ENCODE measurements around the gene PKMYT1. TPM values are rescaled to one million over a fixed set of nuclear protein-coding genes. Genes with fewer than 3 reads are reported as not detected.
"Not testable (repeated sequence)": the region's sequence is repeated elsewhere in the genome, so short reads cannot be mapped to it uniquely, and the experiment has no call there.

PKMYT1 gene
- total RNA-seq, 2 experiments from 2014 or later = 118 to 124 TPM

GRCh38 chr16:2943716-2944115, 36.5 kb downstream of the PKMYT1 start:
- POLR2A ChIA-PET, H3K4me3 Mint-ChIP-seq, H3K27ac Mint-ChIP-seq, H3K27me3 Mint-ChIP-seq, H3K4me1 Mint-ChIP-seq, H3K9me3 Mint-ChIP-seq, DNase-seq: not testable (repeated sequence)
- H3K36me3 Mint-ChIP-seq (ENCODE audit: low read depth) = peaks cover 21% of the 10 kb centered on the region
- CTCF ChIA-PET = interaction anchor here (1.6 kb wide), 1 partner anchor 17 kb away, joined by 5 read pairs; no protein-coding TSS in a partner anchor

- Mint-ChIP-seq H3K4me3 (no peak overlapping the region), H3K36me3 (ENCODE audit: low read depth) (peaks cover 24% of the 10 kb centered on the region), H3K9me3 (no peaks in the 10 kb centered on the region), H3K27me3 (no peaks in the 10 kb centered on the region), H3K4me1 (no peaks in the 10 kb centered on the region), H3K27ac (no peak overlapping the region)
- no peak for DNase-seq
- ChIA-PET CTCF (interaction anchor here (0.6 to 0.7 kb wide), 3 partner anchors 20 to 1591 kb away, joined by 3 read pairs; no protein-coding TSS in a partner anchor), POLR2A (interaction anchor here (0.8 kb wide), 1 partner anchor 20 kb away, joined by 3 read pairs; no protein-coding TSS in a partner anchor)
Observed at GRCh38 chr16:2942045-2942444, 38.2 kb downstream of the PKMYT1 start.

GRCh38 chr16:2939968-2940367, 40.3 kb downstream of the PKMYT1 start:
- no peak for DNase-seq
- no peaks in the 10 kb centered on the region for H3K9me3 Mint-ChIP-seq
- no peak overlapping the region for H3K4me3 Mint-ChIP-seq
- peaks cover 28% of the 10 kb centered on the region for H3K36me3 Mint-ChIP-seq (ENCODE audit: low read depth)
- H3K27me3 Mint-ChIP-seq = no peaks in the 10 kb centered on the region
- no peaks in the 10 kb centered on the region for H3K4me1 Mint-ChIP-seq
- ChIA-PET CTCF (interaction anchor here (1.1 to 2.0 kb wide), 2 partner anchors 13 to 71 kb away, joined by 4 to 8 read pairs; no protein-coding TSS in a partner anchor), POLR2A (no interaction called here)
- H3K27ac Mint-ChIP-seq = no peak overlapping the region

GRCh38 chr16:2938206-2938605, 42.0 kb downstream of the PKMYT1 start:
- Mint-ChIP-seq H3K4me1 (no peaks in the 10 kb centered on the region), H3K4me3 (no peak overlapping the region), H3K36me3 (ENCODE audit: low read depth) (peaks cover 28% of the 10 kb centered on the region), H3K27ac (no peak overlapping the region), H3K9me3 (no peaks in the 10 kb centered on the region), H3K27me3 (no peaks in the 10 kb centered on the region)
- ChIA-PET CTCF (interaction anchor here (1.6 kb wide), 1 partner anchor 11 kb away, joined by 5 read pairs; no protein-coding TSS in a partner anchor), POLR2A (no interaction called here)
- no peak for DNase-seq

- Mint-ChIP-seq H3K27ac (no peak overlapping the region), H3K4me3 (no peak overlapping the region), H3K36me3 (ENCODE audit: low read depth) (peaks cover 22% of the 10 kb centered on the region), H3K27me3 (no peaks in the 10 kb centered on the region), H3K9me3 (no peaks in the 10 kb centered on the region), H3K4me1 (no peaks in the 10 kb centered on the region)
- ChIA-PET CTCF (interaction anchor here (1.6 kb wide), 1 partner anchor 10 kb away, joined by 5 read pairs; no protein-coding TSS in a partner anchor), POLR2A (no interaction called here)
- DNase-seq = no peak
Observed at GRCh38 chr16:2937170-2937569, 43.1 kb downstream of the PKMYT1 start.

- Mint-ChIP-seq H3K27ac (no peak overlapping the region), H3K27me3 (no peaks in the 10 kb centered on the region), H3K4me1 (no peaks in the 10 kb centered on the region), H3K9me3 (no peaks in the 10 kb centered on the region), H3K36me3 (ENCODE audit: low read depth) (peaks cover 21% of the 10 kb centered on the region), H3K4me3 (no peak overlapping the region)
- CTCF ChIA-PET = no interaction called here
- DNase-seq = no peak
- POLR2A ChIA-PET = no interaction called here
Observed at GRCh38 chr16:2936436-2937011, 43.7 kb downstream of the PKMYT1 start.

GRCh38 chr16:2934450-2934849, 45.8 kb downstream of the PKMYT1 start:
- Mint-ChIP-seq H3K9me3 (no peaks in the 10 kb centered on the region), H3K27ac (no peak overlapping the region), H3K4me3 (no peak overlapping the region), H3K27me3 (no peaks in the 10 kb centered on the region), H3K4me1 (no peaks in the 10 kb centered on the region), H3K36me3 (ENCODE audit: low read depth) (peaks cover 18% of the 10 kb centered on the region)
- DNase-seq = no peak
- CTCF ChIA-PET = no interaction called here
- POLR2A ChIA-PET = no interaction called here

GRCh38 chr16:2933701-2934100, 46.5 kb downstream of the PKMYT1 start:
- Mint-ChIP-seq H3K9me3 (no peaks in the 10 kb centered on the region), H3K4me1 (no peaks in the 10 kb centered on the region), H3K27me3 (no peaks in the 10 kb centered on the region), H3K36me3 (ENCODE audit: low read depth) (peaks cover 14% of the 10 kb centered on the region), H3K27ac (no peak overlapping the region), H3K4me3 (no peak overlapping the region)
- ChIA-PET POLR2A (no interaction called here), CTCF (no interaction called here)
- no peak for DNase-seq

GRCh38 chr16:2933136-2933535, 47.1 kb downstream of the PKMYT1 start:
- DNase-seq = no peak
- H3K36me3 Mint-ChIP-seq (ENCODE audit: low read depth) = peaks cover 10% of the 10 kb centered on the region
- POLR2A ChIA-PET = no interaction called here
- H3K27ac Mint-ChIP-seq = no peak overlapping the region
- no peak overlapping the region for H3K4me3 Mint-ChIP-seq
- CTCF ChIA-PET = no interaction called here
- no peaks in the 10 kb centered on the region for H3K4me1 Mint-ChIP-seq
- no peaks in the 10 kb centered on the region for H3K9me3 Mint-ChIP-seq
- no peaks in the 10 kb centered on the region for H3K27me3 Mint-ChIP-seq

GRCh38 chr16:2931231-2931914, 48.9 kb downstream of the PKMYT1 start:
- not testable (repeated sequence) for H3K9me3 Mint-ChIP-seq; DNase-seq; H3K27me3 Mint-ChIP-seq; H3K36me3 Mint-ChIP-seq (ENCODE audit: low read depth); H3K4me3 Mint-ChIP-seq; H3K27ac Mint-ChIP-seq
- peaks cover 15% of the 10 kb centered on the region for H3K4me1 Mint-ChIP-seq
- CTCF ChIA-PET = interaction anchor here (0.6 kb wide), 1 partner anchor 15 kb away, joined by 3 read pairs; no protein-coding TSS in a partner anchor
- POLR2A ChIA-PET = interaction anchor here (1.2 kb wide), 1 partner anchor 26 kb away, joined by 4 read pairs; no protein-coding TSS in a partner anchor

GRCh38 chr16:2930236-2930635, 50.0 kb downstream of the PKMYT1 start:
- peaks cover 17% of the 10 kb centered on the region for H3K4me1 Mint-ChIP-seq
- POLR2A ChIA-PET = interaction anchor here (1.2 to 1.3 kb wide), 3 partner anchors 24 to 62 kb away, joined by 3 to 4 read pairs (median 3); partner anchors contain the start of gene PKMYT1
- CTCF ChIA-PET = interaction anchor here (1.0 kb wide), 1 partner anchor 74 kb away, joined by 3 read pairs; no protein-coding TSS in a partner anchor
- no peaks in the 10 kb centered on the region for H3K27me3 Mint-ChIP-seq
- no peak overlapping the region for H3K27ac Mint-ChIP-seq
- no peak overlapping the region for H3K4me3 Mint-ChIP-seq
- DNase-seq = no peak
- H3K9me3 Mint-ChIP-seq = no peaks in the 10 kb centered on the region
- H3K36me3 Mint-ChIP-seq (ENCODE audit: low read depth) = peaks cover 4% of the 10 kb centered on the region

- H3K9me3 Mint-ChIP-seq = no peaks in the 10 kb centered on the region
- peaks cover 17% of the 10 kb centered on the region for H3K4me1 Mint-ChIP-seq
- no peak overlapping the region for H3K27ac Mint-ChIP-seq
- no peak for DNase-seq
- ChIA-PET POLR2A (interaction anchor here (1.2 to 1.3 kb wide), 2 partner anchors 50 to 61 kb away, joined by 3 read pairs; partner anchors contain the start of gene PKMYT1), CTCF (interaction anchor here (1.0 kb wide), 1 partner anchor 74 kb away, joined by 3 read pairs; no protein-coding TSS in a partner anchor)
- H3K27me3 Mint-ChIP-seq = no peaks in the 10 kb centered on the region
- no peak overlapping the region for H3K4me3 Mint-ChIP-seq
- H3K36me3 Mint-ChIP-seq (ENCODE audit: low read depth) = peaks cover 3% of the 10 kb centered on the region
Observed at GRCh38 chr16:2929693-2930092, 50.6 kb downstream of the PKMYT1 start.

GRCh38 chr16:2928796-2929195, 51.5 kb downstream of the PKMYT1 start:
- no peaks in the 10 kb centered on the region for H3K27me3 Mint-ChIP-seq
- ChIA-PET CTCF (no interaction called here), POLR2A (no interaction called here)
- no peaks in the 10 kb centered on the region for H3K36me3 Mint-ChIP-seq (ENCODE audit: low read depth)
- H3K4me1 Mint-ChIP-seq = peaks cover 17% of the 10 kb centered on the region
- no peak for DNase-seq
- H3K27ac Mint-ChIP-seq = no peak overlapping the region
- H3K9me3 Mint-ChIP-seq = no peaks in the 10 kb centered on the region
- H3K4me3 Mint-ChIP-seq = no peak overlapping the region

Data from activated CD4-positive, alpha-beta memory T cell treated with anti-CD3 and anti-CD28 coated beads, Interleukin-2, amount 10 ng/mL, durations not matched to agents 7 days and 5 days (primary cell).